Measurements from ENCODE around the gene TENT4A. TPM values are rescaled to one million over a fixed set of nuclear protein-coding genes. Genes with fewer than 3 reads are reported as not detected.
A peak's percentile ranks its signal among the peaks of the same experiment; 100 is the strongest.

Gene TENT4A
- total RNA-seq, 1 experiment from 2014 or later, result 25.6 TPM

GRCh38 chr5:6747103-6747502 is 33.9 kb downstream of the TENT4A start:
- no peak overlapping the region for H4K91ac ChIP-seq (ENCODE audit: insufficient read length, low read depth, low read length)
- no peaks in the 10 kb centered on the region for H4K20me1 ChIP-seq (ENCODE audit: control insufficient read depth, insufficient read depth, insufficient read length)
- no peaks in the 10 kb centered on the region for H3K23me2 ChIP-seq (ENCODE audit: insufficient read length, low read depth, low read length, poor library complexity, severe bottlenecking)
- H3K9me3 ChIP-seq (ENCODE audit: control insufficient read depth, low read depth, low read length), result no peaks in the 10 kb centered on the region
- H3K14ac ChIP-seq (ENCODE audit: insufficient read depth, low read length), result no peak overlapping the region
- H2BK12ac ChIP-seq (ENCODE audit: insufficient read length, low read depth, low read length), result no peak overlapping the region
- H3K36me3 Mint-ChIP-seq (ENCODE audit: insufficient read depth in 1 of 3, low read depth in 3 of 3), result peaks cover 37 to 72% (median 63%) of the 10 kb centered on the region in 3 experiments
- no peaks in the 10 kb centered on the region for H3K9me3 Mint-ChIP-seq
- H2BK120ac ChIP-seq (ENCODE audit: low read depth, low read length, poor library complexity, severe bottlenecking), result no peak overlapping the region
- no peaks in the 10 kb centered on the region for H3K27me3 ChIP-seq (ENCODE audit: insufficient read depth, low read length)
- H3K27me3 Mint-ChIP-seq (ENCODE audit: low read depth), result no peaks in the 10 kb centered on the region
- H3K9ac ChIP-seq (ENCODE audit: extremely low read depth, insufficient read length, low read length), result no peak overlapping the region
- no peak overlapping the region for H3K4ac ChIP-seq (ENCODE audit: low read depth, low read length)
- no CpG with 5 or more reads among the region's 9 CpGs for WGBS (ENCODE audit: extremely low coverage, insufficient read length, low lambda C conversion rate)
- H3K4me1 Mint-ChIP-seq, result peaks cover 12 to 18% of the 10 kb centered on the region in 2 experiments
- peak overlapping the region in 1 of 3 experiments; percentile 63; a peak in 1 of 7 replicates for H3K27ac Mint-ChIP-seq
- no peak overlapping the region for H4K8ac ChIP-seq (replicated peaks; ENCODE audit: insufficient read length, low read depth, low read length)
- H4K5ac ChIP-seq (ENCODE audit: insufficient read length, low read depth, low read length), result no peak overlapping the region
- DNase-seq, result no peak
- no peak overlapping the region for H2AK5ac ChIP-seq (ENCODE audit: insufficient read length, low read length)
- no peak overlapping the region for H3K18ac ChIP-seq (ENCODE audit: insufficient read length, low read depth, low read length)
- no peaks in the 10 kb centered on the region; the same call in 1 of the 2 replicates for H3K79me2 ChIP-seq (ENCODE audit: insufficient read depth, low read length)
- no peak overlapping the region for H3K4me3 Mint-ChIP-seq
- no peak overlapping the region for H3K56ac ChIP-seq (ENCODE audit: insufficient read length, low read depth, low read length)
- no peak overlapping the region for H3T11ph ChIP-seq (ENCODE audit: low read length)
- no peak overlapping the region for H3K23ac ChIP-seq (ENCODE audit: insufficient read length, low read depth, low read length)
- H3K27ac ChIP-seq (ENCODE audit: insufficient read length, low read depth, low read length), result no peak overlapping the region
- TF ChIP-seq CTCF (conservative IDR thresholded peaks at IDR 0.05), result no peak
- H3K4me2 ChIP-seq (ENCODE audit: insufficient read depth, insufficient read length, low read length), result no peak overlapping the region
- no peak overlapping the region for H2AFZ ChIP-seq (ENCODE audit: low read length)
- H3K4me1 ChIP-seq (ENCODE audit: insufficient read depth, low read length), result peaks cover 5% of the 10 kb centered on the region; the same call in 1 of the 2 replicates
- peaks cover 8% of the 10 kb centered on the region for H3K79me1 ChIP-seq (ENCODE audit: insufficient read depth, low read depth, low read length, poor library complexity, severe bottlenecking)
- no peak overlapping the region for H2BK20ac ChIP-seq (ENCODE audit: low read depth, low read length, poor library complexity, severe bottlenecking)
- no peak overlapping the region for H2BK5ac ChIP-seq (ENCODE audit: insufficient read length, low read length)
- no peak overlapping the region for H2BK15ac ChIP-seq (ENCODE audit: low read depth, low read length)
